Measurements from ENCODE around the gene CEACAM18. TPM values are rescaled to one million over a fixed set of nuclear protein-coding genes. Genes with fewer than 3 reads are reported as not detected.

CEACAM18 gene
- total and polyA plus RNA-seq, 10 of the 15 experiments (the other 5 are each of a cell fraction or from before 2014, with no cell fraction given) = not detected

GRCh38 chr19:51458051-51458645 is 20.2 kb upstream of the CEACAM18 start, which contains the start of gene SIGLEC8:
Gene SIGLEC8 (minus strand): TSS chr19:51458454. CDS start chr19:51458387, 67 bp downstream.
- no peaks in the 10 kb centered on the region for H3K27me3 ChIP-seq (replicated peaks in 1 of 2; ENCODE audit: control insufficient read depth in 2 of 2, insufficient read depth in 2 of 2, low read length in 1 of 2)
- BruUV-seq (replicated peaks) = no TSS peak
- no peak within 1 kb of the TSS for H3K9ac ChIP-seq (ENCODE audit: control insufficient read depth, insufficient read depth, low read length)
- no peaks in the 10 kb centered on the region for H3K79me2 ChIP-seq (ENCODE audit: control insufficient read depth, insufficient read depth, low read length)
- no peak for DNase-seq (ENCODE audit: low read depth, low spot score)
- SMC1A ChIA-PET (ENCODE audit: uncharacterized antibody, unreplicated experiment) = no interaction called here
- POLR2A ChIA-PET = no interaction called here
- no peaks in the 10 kb centered on the region for H3K4me1 ChIP-seq (ENCODE audit: control insufficient read depth, insufficient read depth, low read length)
- H4K20me1 ChIP-seq (ENCODE audit: control insufficient read depth, insufficient read depth) = no peaks in the 10 kb centered on the region
- FAIRE-seq = no peak
- no peak for TF ChIP-seq SMAD5 (IDR thresholded peaks at IDR 0.05; ENCODE audit: low read depth)
- TF ChIP-seq TCF12 (IDR thresholded peaks at IDR 0.05; ENCODE audit: low read depth, low read length) = no peak
- no peak for TF ChIP-seq POU2F2 (IDR thresholded peaks at IDR 0.05; ENCODE audit: borderline replicate concordance, low read depth, low read length)
- no peak for TF ChIP-seq SIN3A (IDR thresholded peaks at IDR 0.05; ENCODE audit: low read depth, low read length)
- no peak for TF ChIP-seq RB1 (IDR thresholded peaks at IDR 0.05; ENCODE audit: borderline replicate concordance)
- no peak for TF ChIP-seq IKZF1 (conservative IDR thresholded peaks at IDR 0.05)
- no peak for TF ChIP-seq IRF3 (IDR thresholded peaks at IDR 0.05)
- TF ChIP-seq MTA3 (IDR thresholded peaks at IDR 0.05; ENCODE audit: borderline replicate concordance, low read length) = no peak
- no peak for TF ChIP-seq ZNF207 (IDR thresholded peaks at IDR 0.05; ENCODE audit: borderline replicate concordance)
- TF ChIP-seq ZBED1 (IDR thresholded peaks at IDR 0.05; ENCODE audit: borderline replicate concordance) = no peak
- TF ChIP-seq BHLHE40 (IDR thresholded peaks at IDR 0.05; ENCODE audit: borderline replicate concordance in 1 of 2, low read depth in 2 of 2, low read length in 1 of 2) = no peak
- CTCF ChIA-PET = interaction anchor here (1.0 to 1.2 kb wide), 2 partner anchors 15 to 203 kb away, joined by 4 to 6 read pairs; no protein-coding TSS in a partner anchor
- H3K27ac ChIP-seq (ENCODE audit: control insufficient read depth, insufficient read depth) = no peak within 1 kb of the TSS
- 13% methylated on average over 10 of the region's 10 CpGs for WGBS (ENCODE audit: insufficient coverage, insufficient replicate concordance, low lambda C conversion rate, missing lambda C conversion rate)
- intact Hi-C loops (cut with micrococcal nuclease; ENCODE audit: unreplicated experiment) = no loop called here
- no peak within 1 kb of the TSS for H3K4me3 ChIP-seq
- H2AFZ ChIP-seq (ENCODE audit: control insufficient read depth, low read depth, low read length) = no peak within 1 kb of the TSS
- RAD21 ChIA-PET (ENCODE audit: unreplicated experiment) = no interaction called here
- no peaks in the 10 kb centered on the region for H3K9me3 ChIP-seq (replicated peaks; ENCODE audit: control insufficient read depth, insufficient read depth, low read length)
- in situ Hi-C loops (cut with MboI) = no loop called here
- H3K4me2 ChIP-seq (ENCODE audit: control insufficient read depth, insufficient read depth) = no peak within 1 kb of the TSS
- no peaks in the 10 kb centered on the region for H3K36me3 ChIP-seq (ENCODE audit: control insufficient read depth in 2 of 2, insufficient read depth in 2 of 2, low read length in 1 of 2)
- ATAC-seq = no peak

Data from GM12878 (cell line).